ENCODE results near the gene GAMT. TPM values are rescaled to one million over a fixed set of nuclear protein-coding genes. Genes with fewer than 3 reads are reported as not detected.

GAMT gene
- total and polyA plus RNA-seq, 3 donors from 2014 or later: 92.2 to 191 (median 144) TPM

DNA sequence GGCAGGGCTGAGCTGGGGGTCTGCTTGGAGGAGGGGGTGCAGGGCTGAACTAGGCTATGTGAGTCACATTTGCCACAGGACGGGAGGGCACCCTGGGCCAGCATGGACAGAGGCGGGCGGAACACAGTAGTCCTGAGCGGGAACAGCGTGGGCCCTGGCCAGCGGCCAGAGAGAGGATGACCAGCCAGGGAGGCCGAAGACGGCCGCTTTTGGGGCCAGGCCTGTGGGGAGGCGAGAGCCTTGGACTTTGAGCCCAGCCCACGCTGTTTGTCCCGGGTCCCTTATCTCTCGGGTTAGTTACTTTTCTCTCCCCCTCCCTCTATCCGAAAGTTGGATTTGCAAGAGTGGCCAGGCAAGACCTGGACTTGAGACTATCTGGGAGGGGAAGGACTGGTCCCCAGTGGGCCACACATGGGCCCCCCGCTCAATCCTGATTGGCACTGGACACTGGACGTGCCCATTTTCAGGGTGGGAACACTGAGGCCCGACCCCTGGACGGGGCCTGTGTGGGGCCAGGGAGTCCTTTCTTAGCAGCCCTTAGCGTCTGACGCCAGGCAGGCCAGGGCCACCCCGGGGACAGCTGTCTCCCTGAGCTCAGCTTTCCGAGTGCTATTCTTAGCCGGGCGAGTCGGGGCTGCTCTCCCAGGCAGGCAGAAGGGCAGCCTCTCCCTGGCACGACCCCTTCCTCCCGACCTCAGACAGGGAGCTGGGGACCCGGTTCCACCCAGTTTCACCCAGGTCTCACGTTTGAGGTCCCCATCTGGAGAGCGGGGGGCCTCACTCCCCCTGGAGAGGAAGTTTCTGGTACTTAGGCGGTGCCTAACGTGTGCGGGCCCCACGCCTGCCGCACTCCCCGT, 833 bp downstream of the GAMT start:
- peak; percentile 93 for DNase-seq
- intact Hi-C loops (cut with DNase I; ENCODE audit: low total_unique reads): no loop called here

DNA sequence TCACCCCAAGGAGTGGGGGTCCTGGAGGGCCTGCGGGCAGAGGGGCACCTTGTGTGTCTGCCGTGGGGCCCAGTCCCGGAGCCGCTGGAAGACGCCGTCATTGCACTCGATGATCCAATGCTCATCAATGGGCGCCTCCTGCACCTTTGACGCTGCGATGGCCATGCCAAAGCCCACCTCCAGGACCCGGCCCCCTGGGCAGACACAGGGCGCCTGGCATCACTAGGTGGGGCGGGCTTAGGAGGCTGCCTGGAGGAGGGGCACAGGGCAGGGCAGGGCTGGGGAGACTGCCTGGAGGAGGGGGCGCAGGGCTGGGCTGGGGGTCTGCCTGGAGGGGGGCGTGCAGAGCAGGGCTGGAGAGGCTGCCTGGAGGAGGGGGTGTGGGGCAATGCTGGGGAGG, 1.6 kb downstream of the GAMT start:
- intact Hi-C loops (cut with DNase I; ENCODE audit: low total_unique reads): no loop called here
- no peaks in the 10 kb centered on the region for H3K36me3 ChIP-seq (ENCODE audit: low read depth, missing control alignments)
- no peak for DNase-seq
- H3K4me3 ChIP-seq: no peak overlapping the region
- peak overlapping the region; percentile 69 to 76 for H3K27ac ChIP-seq
- H3K27me3 ChIP-seq: no peaks in the 10 kb centered on the region
- TF ChIP-seq CTCF (IDR thresholded peaks at IDR 0.05) (no peak), POLR2A (IDR thresholded peaks at IDR 0.05) (no peak)
- no peaks in the 10 kb centered on the region for H3K9me3 ChIP-seq
- H3K4me1 ChIP-seq: peaks cover 49% of the 10 kb centered on the region
- 60 to 90% methylated on average over 5 to 15 of the region's 15 CpGs for WGBS, 2 donors

More for the DNA sequence above, 833 bp downstream of the GAMT start:
- peak overlapping the region; percentile 69 to 76 for H3K27ac ChIP-seq
- peak overlapping the region; percentile 73 to 92 for H3K4me3 ChIP-seq
- 16 to 31% methylated on average over 17 to 35 of the region's 36 CpGs for WGBS, 2 donors
- no peaks in the 10 kb centered on the region for H3K27me3 ChIP-seq
- TF ChIP-seq POLR2A (IDR thresholded peaks at IDR 0.05) (no peak), CTCF (IDR thresholded peaks at IDR 0.05) (no peak)
- H3K36me3 ChIP-seq (ENCODE audit: low read depth, missing control alignments): no peaks in the 10 kb centered on the region
- peaks cover 41% of the 10 kb centered on the region for H3K4me1 ChIP-seq
- H3K9me3 ChIP-seq: no peaks in the 10 kb centered on the region

DNA sequence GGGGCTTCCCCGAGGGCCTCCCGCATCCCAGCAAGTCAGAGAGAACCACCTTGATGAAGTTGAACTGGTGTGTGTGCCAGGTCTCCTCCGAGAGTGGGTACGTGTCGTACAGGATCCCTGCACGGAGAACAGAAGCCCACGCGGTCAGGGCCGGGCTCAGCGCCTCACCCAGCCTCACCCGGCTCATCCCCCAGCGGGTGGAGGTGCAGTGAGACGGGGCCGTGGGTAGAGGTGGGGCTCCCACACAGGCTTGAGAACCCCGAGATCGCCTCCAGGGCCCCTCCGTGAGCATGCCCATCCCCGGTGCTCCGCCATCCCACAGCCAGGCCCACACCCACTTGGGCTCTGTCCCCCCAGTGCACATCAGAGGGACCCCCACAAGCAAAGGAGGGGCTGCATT, 2.3 kb downstream of the GAMT start:
- Histone ChIP-seq H3K27ac (no peak overlapping the region), H3K4me1 (peaks cover 51% of the 10 kb centered on the region)
- intact Hi-C loops (cut with DNase I; ENCODE audit: low total_unique reads): no loop called here

GRCh38 chr19:1397838-1398237, 3.5 kb downstream of the GAMT start:
- H3K4me1 ChIP-seq: peaks cover 50% of the 10 kb centered on the region
- intact Hi-C loops (cut with DNase I; ENCODE audit: low total_unique reads): no loop called here
- no peak for DNase-seq
- no peak overlapping the region for H3K4me3 ChIP-seq
- H3K27me3 ChIP-seq: no peaks in the 10 kb centered on the region
- 98 to 99% methylated on average over 9 of the region's 9 CpGs for WGBS, 2 donors
- no peaks in the 10 kb centered on the region for H3K36me3 ChIP-seq (ENCODE audit: low read depth, missing control alignments)
- no peaks in the 10 kb centered on the region for H3K9me3 ChIP-seq
- H3K27ac ChIP-seq: no peak overlapping the region
- TF ChIP-seq CTCF (IDR thresholded peaks at IDR 0.05) (no peak), POLR2A (IDR thresholded peaks at IDR 0.05) (no peak)

More for the DNA sequence above, 2.3 kb downstream of the GAMT start:
- Histone ChIP-seq H3K9me3 (no peaks in the 10 kb centered on the region), H3K36me3 (ENCODE audit: low read depth, missing control alignments) (no peaks in the 10 kb centered on the region), H3K27me3 (no peaks in the 10 kb centered on the region), H3K4me3 (no peak overlapping the region)
- WGBS, 2 donors: 78 to 88% methylated on average over 9 to 19 of the region's 19 CpGs
- TF ChIP-seq CTCF (IDR thresholded peaks at IDR 0.05): no peak
- no peak for TF ChIP-seq POLR2A (IDR thresholded peaks at IDR 0.05)
- no peak for DNase-seq
